GM21717 (cell line): ENCODE measurements around the gene ATRN.
A peak's percentile ranks its signal among the peaks of the same experiment; 100 is the strongest.

Experiments
- ATAC-seq: cut with Tn5 transposase; IDR thresholded peaks from one replicate; pipeline ENCODE4 v1.9.1; 2021; ENCODE audit warnings: mild to moderate bottlenecking, moderate library complexity; ENCODE audit not compliant: unreplicated experiment

The ATRN gene

DNA sequence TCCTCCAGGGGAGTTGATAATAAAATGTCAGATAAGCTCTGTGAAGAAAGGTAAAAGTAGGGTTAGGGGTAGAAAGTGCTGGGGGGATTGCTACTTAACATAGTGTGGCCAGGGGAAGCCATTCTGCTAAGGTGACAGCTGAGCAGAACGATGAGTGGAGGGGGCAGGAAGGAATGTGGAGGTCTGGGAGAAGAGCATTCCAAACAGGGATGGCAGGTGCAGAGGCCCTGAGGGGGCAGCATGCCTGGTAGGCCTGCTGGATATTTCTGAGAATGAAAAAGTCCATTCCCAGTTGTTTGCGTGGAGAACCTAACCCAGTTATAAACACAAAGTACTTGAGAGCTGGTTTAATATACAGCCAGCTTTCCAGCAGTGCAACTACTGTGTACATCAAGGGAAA lies 183.1 kb downstream of the ATRN start:
- ATAC-seq = no peak

DNA sequence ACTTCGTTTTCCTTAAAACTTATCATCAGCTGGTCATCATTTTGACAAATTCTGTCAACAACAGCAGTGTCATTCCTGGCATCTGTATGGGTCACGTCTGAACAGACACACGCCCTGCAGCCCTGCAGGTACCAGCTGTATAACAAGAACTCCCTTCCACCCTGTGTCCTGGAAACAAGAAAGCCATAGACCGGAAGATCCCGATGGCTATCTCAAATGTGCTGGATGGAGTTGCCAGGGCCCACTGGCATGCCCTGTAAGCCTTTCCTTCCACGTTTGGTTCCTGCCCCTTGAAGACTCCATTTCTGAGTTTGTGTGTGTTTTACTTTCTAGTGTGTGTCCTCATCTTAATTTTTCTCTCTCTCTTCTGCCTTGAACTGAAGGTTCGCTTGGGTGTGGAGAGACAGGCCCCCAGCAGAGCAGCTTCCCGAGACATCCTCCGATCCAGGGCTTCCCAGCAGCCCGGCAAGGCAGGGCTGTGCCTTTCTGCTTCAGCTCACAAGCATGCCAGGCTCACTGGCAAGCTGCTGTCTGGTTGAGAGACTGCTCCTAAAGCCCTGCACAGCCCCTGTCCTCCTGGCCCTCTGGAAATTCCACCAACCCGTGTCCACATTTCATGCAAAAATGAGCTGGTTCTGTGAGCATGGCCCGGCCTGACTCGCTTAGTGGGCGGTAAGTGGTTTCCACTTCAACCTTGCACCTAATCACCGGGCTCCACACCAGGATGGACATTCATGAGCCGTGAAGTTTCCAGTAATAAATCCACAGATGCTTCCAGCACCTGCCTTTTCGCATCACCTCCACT lies 183.7 kb downstream of the ATRN start:
- no peak for ATAC-seq

GRCh38 chr20:3655131-3655405 lies 184.2 kb downstream of the ATRN start:
- no peak for ATAC-seq

DNA sequence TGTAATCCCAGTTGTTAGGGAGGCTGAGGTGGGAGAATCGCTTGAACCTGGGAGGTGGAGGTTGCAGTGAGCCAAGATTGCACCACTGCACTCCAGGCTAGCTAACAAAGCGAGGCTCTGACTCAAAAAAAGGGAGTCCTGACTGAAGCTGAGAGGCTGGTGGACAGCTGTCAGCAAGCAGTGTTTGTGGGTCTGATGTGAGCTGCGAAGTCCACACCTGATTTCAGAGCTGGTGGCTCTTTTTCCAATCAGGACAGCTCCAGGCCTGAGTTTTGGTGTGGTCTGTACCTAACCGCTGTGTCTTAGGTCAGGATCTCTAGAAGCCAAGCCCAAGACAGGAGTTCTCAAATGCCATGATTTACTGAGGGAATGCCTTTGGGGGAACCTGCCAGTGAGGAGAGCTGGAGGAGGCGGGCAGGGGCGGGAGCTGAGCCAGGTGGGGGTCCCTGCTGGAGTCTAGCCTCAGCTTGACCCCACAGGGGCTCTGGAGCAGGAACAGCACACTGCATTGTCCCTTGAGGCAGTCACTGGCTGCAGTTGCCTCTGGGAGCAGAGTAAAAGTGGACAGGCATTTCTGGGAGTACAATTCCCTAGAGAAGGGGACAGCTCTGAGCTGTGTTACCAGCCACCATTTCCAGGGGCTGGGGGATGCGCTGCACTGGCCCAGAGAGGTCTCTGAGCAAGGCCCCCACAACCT lies 187.3 kb downstream of the ATRN start:
- no peak for ATAC-seq

DNA sequence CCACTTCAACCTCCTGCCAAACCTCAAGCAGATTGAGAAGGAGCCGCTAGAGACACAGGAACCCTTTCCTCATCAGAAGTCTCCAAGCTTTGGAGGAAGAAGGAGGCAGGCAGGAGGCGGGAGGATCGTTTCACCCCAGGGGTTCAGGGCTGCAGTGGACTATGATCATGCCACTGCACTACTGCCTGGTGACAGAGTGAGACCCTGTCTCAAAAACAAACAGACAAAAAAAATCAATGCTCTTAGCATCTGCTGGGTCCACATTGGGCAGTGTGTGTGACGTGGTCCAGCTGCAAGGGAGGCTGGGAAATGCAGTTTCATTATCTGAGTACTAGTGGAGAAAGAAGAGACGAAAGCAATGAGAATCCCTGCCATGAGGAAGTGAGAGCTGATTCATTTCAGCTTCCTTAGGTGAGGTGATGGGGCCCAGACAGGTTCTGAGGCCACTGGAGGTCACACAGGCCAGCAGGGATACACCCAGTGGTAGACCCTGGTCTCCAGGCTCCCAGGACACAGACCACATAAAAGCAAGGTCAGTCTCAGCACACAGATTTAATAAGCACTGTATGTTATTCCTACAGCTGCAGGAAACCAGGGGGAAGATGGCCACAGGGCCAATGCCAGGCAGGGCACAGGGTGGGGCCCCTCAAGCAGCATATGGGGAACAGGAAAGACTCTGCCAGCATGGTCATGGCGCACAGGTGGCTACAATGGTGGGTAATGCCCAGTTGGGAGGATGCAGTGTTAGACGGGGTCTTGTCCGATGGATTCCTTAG lies 188.1 kb downstream of the ATRN start:
- ATAC-seq = peak; percentile 90

- ATAC-seq = no peak
Observed at GRCh38 chr20:3659492-3660261, 188.9 kb downstream of the ATRN start.

DNA sequence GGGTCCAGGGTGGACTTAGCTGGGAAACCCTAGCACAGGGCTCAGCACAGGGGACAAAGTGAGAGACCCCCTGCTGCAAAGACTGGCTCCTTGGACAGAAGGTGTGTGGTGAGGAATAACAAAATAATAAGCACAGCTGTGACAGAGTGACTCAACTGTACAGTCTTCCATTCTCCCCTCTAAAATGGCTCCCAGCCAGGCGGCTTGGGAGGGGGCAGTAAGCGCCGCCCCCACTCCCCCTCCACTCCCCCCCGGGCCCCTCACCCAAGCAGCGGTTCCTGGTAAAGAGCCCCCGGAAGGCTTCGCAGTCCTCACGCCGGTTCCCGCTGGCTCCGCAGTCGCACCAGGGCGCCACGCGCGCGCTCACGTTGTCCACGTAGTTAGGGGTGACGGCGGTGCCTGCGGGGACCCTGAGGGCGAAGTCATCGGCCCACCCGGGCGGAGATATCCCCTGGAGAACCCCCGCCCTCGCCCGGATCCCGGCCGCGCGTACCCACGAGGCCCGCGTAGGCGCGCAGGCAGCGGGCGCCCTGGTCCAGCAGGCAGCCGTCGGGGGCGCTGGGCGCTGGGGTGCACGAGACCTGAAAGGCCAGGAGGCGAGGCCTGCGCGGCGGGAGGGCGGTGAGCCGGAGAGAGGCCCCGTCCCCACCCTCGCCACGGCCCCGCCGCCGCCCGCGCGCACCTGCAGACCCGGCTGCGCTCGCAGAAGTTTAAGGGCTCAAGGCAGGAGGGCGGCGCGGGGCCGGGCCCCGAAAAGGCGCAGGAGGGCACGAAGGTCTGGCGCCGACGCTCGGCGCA lies 189.6 kb downstream of the ATRN start:
- ATAC-seq = no peak

DNA sequence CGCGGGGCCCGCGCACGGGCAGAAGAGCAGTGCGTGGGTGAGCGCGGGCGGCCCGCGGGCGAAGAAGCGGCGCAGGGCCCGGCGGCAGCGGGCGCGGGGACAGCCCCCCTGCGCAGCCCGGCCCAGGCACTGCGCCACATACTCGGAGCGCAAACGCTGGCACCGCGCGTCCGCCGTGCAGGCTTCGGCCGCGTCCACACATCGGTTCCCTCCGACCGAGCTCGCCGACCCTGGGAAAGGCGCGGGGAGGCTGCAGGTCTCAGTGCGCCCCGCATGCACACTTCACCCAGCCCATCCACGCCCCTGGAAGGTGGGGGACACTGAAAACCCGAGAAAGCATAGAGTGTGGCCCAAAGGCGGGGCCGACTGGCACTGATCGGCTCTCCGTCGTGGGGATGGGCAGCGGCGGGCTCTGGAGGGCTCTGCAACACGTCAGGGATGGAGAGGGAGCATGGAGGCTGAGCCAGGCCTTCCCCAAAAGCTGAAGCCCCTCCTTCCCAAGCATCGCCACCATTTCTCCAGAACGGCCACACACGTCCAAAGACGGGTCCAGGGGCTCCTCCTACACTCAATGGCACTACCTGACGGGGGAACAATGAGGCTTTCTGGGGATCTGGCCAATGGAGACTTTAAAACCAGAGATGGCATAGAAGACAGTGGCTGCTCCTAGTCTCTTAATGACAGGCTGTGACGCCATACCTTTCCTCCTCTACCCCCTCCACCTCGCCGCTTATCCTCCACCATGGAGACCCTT lies 190.4 kb downstream of the ATRN start:
- ATAC-seq = no peak

DNA sequence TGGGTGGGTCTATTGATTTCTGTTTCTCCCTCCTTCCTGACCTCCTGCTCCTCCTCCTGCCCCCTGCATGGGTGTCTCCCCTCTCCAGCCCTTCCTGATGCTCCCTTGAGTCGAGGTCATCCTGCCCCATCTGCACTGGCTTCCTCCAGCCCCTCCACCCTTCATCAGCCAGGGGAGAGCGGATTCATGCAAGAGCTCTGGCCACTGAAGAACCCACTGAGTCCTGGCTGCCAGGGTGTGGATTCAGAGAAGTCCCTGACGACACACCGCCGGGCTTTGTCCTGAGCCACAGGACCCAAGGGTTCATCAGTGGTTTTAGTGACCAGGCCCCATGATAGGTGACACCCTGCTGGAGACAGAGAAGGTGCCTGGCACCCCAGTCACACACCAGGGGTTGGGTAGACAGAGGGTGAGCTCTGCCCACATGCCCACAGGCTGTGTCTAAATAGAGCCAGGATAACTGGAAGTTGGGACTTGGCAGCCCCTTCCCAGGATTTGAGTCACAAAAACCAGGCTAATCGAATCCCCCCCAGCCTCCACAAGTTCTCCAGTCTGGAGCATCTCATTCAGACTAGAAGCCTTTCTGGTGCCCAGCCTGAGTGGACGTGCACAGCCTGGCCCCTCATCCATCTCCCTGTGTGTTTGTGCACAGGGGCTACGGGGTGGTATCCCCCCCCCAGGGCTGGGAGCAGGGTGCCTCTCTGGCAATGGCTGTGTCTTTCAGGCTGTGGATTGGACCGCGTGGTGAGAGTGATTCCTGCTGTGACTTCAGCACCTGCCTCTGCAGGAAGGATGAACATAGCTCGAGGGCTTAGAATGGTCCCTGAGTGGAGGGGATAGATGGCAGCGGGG lies 191.2 kb downstream of the ATRN start:
- no peak for ATAC-seq

DNA sequence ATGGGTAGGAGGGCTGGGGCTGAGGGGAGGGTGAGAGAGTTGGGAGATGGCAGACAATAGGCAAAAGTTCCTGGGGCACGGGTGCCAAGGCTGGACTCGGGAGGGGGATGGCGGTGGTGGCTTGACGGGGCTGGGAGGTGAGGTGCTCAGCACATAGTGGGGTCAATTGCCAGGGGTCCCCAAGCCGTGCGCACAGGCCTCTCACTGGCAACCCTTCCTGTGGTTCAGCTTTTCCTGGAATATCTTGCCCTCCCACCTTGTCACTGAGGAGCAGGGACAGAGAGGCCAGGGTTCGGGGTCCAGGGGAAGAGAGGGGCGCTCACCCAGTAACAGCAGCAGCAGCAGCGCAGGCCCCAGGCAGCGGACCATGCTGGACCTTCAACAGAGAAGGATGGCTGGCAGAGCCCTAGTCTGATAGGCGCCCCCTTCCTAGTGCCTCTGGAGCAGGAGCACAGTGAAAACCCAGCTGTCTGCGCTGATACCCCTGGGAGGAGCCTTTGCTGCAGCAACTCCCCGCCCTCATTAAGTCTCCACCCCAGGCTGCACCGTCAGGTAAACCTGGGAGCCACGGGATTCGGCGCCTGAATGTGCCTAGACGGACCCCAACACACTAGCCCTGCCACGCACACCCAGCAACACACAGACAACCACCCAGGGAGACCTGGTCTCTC lies 192.3 kb downstream of the ATRN start, which contains the start of gene GFRA4:
Gene GFRA4 (minus strand): TSS at position 369 of the 671 bp plus-strand sequence. CDS start 0 bp downstream, at position 369.
- no peak for ATAC-seq

DNA sequence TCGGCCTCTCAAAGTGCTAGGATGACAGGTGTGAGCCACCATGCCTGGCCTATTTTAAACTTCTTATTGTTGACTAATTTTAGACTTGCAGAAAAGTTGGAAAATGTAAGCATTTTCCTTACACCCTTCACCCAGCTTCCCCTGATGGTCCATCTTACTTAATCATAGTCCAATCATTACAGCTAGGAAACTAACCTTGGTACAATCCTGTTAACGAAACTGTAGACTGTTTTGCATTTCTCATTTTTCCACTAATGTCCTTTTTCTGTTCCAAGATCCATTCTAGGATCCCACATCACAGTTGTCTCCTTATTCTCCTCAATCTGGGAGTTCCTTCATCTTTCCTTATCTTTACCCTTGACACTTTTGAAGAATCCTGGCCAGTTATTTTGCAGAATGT lies 193.0 kb downstream of the ATRN start:
- no peak for ATAC-seq

GRCh38 chr20:3667434-3668037 lies 196.7 kb downstream of the ATRN start:
- ATAC-seq = no peak

DNA sequence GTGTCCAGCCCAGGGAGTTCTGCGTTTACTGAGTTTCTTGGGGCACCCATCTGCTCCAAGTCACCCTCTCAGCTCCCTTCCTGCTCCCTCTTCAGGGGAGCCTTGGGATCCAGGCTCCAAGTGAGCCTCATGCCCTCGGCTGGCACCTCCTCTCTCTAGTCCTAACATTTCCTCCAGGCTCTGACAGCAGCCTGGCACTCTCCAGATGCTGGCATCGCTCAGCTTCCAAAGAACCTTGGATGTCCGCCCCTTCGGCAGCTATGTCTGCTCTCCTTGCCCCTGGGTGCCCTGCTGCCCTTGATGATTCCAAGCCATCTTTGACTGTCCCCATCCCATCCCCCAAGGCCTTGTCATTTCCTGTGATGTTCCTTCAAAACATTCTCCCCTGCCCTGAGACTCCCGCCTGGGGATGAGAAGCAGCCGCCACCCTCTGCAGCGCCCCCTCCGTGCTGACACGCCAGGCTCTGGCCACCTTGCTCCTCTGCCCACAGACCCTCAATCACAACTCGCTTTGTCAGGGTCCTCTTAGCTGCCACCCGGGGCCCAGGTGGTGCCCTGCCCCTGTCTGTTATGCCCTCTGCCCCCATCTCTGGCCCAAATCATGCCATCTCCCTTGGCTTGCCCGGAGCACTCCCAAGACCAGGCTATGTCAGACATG lies 199.0 kb downstream of the ATRN start:
- no peak for ATAC-seq

- no peak for ATAC-seq
Observed at GRCh38 chr20:3670511-3670910, 199.7 kb downstream of the ATRN start.

DNA sequence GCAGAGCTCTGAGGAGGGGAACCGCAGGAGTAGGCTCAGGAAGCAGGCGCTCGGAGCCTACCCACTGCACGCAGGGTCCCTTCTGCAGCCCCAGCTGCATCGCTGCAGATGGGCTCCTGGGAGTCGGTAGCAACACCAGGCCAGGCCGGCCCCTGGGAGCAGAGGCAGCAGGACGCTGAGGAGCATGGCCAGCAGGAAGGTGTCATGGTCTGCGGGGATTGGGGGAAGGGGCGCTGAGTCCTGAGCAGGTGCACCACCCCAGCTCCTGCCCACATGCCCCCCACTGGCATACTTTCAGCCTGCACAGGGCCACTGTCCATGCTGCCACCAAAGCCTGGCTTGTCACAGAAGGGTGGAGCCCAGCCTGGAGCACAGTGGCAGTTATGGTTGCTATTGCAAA lies 200.1 kb downstream of the ATRN start:
- no peak for ATAC-seq

- ATAC-seq = no peak
Observed at GRCh38 chr20:3671986-3672546, 201.2 kb downstream of the ATRN start.
